RPMI7951 (cell line): Measurements from ENCODE around the gene MYL5. TPM values are rescaled to one million over a fixed set of nuclear protein-coding genes. Genes with fewer than 3 reads are reported as not detected.
A peak's percentile ranks its signal among the peaks of the same experiment; 100 is the strongest.
"Not testable (repeated sequence)": the region's sequence is repeated elsewhere in the genome, so short reads cannot be mapped to it uniquely, and the experiment has no call there.

Experiments
- DNase-seq: peaks from one replicate; pipeline ENCODE4 v3.0.0-alpha.2; 2012; ENCODE audit warnings: low read depth
- total RNA-seq: library from RNA; depleted of rRNA; stranded (reverse); fragments of >200 nt; shearing (Covaris generic); gene quantifications from 2 replicates; pipeline ENCODE4 v1.2.3, GENCODE V29; 2014; rRNA removed

Gene MYL5, protein sequence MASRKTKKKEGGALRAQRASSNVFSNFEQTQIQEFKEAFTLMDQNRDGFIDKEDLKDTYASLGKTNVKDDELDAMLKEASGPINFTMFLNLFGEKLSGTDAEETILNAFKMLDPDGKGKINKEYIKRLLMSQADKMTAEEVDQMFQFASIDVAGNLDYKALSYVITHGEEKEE
- 1.3 and 3.2 TPM in 2 replicates for total RNA-seq

GRCh38 chr4:674172-675035 is at the start of gene MYL5, which contains the start of gene ATP5ME:
TSS of gene MYL5 (plus strand) at chr4:674542. CDS start at chr4:678027, 3,485 bp downstream.
TSS of gene ATP5ME (minus strand) at chr4:674276. CDS start at chr4:674247, 29 bp downstream.
- peak; percentile 89 for DNase-seq

GRCh38 chr4:624705-625590 is 49.4 kb upstream of the MYL5 start, which contains the start of gene PDE6B:
TSS of gene PDE6B (plus strand) at chr4:625573. CDS start at chr4:625627, 54 bp downstream.
- no peak for DNase-seq

DNA sequence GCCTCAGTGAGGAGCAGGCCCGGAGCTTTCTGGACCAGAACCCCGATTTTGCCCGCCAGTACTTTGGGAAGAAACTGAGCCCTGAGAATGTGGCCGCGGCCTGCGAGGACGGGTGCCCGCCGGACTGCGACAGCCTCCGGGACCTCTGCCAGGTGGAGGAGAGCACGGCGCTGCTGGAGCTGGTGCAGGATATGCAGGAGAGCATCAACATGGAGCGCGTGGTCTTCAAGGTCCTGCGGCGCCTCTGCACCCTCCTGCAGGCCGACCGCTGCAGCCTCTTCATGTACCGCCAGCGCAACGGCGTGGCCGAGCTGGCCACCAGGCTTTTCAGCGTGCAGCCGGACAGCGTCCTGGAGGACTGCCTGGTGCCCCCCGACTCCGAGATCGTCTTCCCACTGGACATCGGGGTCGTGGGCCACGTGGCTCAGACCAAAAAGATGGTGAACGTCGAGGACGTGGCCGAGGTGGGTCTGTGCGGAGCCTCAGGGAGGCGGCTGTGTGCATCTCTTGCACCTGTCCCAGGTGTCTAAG is 48.6 kb upstream of the MYL5 start:
- no peak for DNase-seq

- no peak for DNase-seq
These were observed 47.9 kb upstream of the MYL5 start for GRCh38 chr4:626201-627091.

DNA sequence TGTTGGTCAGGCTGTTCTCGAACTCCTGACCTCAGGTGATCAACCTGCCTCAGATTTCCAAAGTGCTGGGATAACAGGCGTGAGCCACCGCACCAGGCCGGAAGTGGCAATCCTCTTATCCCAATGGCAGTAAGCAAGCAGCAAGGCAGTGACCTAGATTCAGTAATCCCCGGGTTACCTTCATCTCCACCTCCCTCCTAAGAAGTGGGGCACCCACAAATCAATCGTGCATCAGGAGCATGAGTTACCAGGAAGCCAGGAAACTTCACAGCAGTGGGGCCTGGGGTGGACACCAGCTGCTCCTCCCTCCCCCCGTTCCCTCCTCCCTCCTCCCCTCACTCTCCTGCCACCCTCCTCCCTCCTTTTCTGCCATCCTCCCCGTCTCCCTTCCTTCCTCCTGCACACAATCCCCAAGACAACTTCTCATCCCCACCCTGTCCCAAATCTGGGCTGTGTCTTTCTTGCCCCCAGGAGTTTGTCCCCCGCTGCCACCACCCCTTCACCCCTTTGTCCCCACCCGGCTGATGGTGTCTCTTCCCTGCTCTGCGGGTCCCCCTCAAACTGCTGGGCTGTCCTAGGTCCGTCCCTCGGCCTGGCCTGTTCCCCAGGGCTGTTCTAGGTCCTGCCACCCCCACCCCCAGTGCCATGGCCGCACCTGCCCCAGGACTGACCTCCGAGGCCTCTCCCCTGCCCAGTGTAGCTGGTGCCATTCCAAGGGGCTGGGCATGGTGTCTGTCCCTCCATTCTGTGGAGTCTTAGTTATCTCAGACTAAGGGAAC is 46.8 kb upstream of the MYL5 start:
- no peak for DNase-seq

- no peak for DNase-seq
These were observed 46.0 kb upstream of the MYL5 start for GRCh38 chr4:628311-628741.

DNA sequence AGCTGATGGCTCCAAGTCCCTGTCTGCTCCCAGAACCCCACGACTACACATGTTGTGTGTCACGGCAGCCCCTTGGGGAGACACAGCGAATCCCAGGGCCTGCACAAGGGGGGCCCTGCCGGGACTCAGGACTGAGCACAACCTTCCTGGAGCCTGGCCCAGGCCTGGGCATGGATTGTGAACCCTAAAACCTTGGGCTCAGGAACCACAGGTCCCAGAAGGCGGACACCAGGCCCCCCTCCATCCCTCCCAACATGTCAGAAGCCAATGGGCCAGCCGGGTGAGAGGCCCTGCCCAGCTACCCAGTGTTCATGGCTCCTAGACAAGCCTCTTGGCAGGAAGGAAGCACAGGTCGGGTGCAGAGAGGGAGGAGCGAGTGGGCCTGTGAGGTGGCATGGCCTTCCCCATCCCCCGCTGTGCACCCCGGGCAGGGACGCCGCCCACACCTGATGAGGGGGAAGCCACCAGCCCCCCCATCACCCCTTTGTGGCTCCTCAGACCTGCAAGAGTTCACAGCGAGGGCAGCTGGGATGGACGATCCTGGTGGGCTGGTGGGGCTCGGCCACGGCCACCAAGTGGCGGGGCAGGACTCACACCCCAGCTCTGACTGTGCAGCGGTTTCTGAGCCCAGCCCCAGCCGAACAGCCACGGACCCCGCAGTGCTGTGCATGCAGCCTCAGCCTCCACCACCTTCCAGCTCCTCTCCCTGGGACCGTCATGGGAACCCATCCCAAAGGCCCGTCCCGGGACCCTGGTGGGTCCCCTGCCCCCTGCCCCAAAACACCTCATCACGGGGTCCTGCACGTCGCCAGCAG is 45.3 kb upstream of the MYL5 start:
- DNase-seq: no peak

GRCh38 chr4:629636-629914 is 44.8 kb upstream of the MYL5 start:
- no peak for DNase-seq

GRCh38 chr4:629915-630641 is 44.3 kb upstream of the MYL5 start:
- no peak for DNase-seq

DNA sequence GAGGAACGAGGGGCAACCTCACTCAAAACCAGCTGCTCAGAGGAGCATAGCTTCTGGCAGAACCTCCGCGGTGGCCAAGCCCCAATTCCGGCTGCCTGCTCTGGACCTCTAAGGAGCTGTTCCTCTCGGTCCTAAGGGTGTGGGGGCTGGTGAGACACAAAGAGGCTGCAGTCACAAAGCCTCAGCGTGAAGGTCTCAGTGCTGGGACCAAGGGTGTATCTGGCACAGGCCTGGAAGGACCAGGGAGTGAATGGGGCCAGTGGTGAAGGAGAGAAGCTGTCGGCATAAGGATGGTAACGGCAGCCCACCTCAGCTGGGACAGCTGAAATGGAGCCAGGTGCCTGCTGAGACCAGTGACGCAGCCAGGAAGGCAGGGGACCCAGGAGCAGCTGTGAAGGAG is 43.7 kb upstream of the MYL5 start:
- no peak for DNase-seq

GRCh38 chr4:632196-632790 is 42.0 kb upstream of the MYL5 start:
- no peak for DNase-seq

DNA sequence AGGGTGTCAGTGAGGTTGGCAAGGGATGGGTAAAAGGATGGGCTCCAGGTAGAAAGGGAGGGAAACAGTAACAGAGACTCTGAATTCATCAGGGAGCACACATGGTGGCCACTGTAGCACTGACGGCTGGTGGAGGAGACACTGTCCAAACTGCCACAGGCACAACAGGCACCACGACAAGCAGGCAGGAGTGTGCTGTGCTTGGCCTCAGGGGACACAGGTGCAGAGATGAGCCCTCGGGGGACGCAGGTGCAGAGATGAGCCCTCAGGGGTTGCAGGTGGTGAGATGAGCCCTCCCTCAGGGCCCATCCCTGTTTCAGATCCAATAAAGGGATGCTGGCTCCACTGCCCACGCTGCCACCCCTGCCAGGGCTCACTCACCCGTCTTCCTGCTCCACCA is 41.4 kb upstream of the MYL5 start:
- no peak for DNase-seq

GRCh38 chr4:633406-633805 is 40.9 kb upstream of the MYL5 start:
- DNase-seq: no peak

DNA sequence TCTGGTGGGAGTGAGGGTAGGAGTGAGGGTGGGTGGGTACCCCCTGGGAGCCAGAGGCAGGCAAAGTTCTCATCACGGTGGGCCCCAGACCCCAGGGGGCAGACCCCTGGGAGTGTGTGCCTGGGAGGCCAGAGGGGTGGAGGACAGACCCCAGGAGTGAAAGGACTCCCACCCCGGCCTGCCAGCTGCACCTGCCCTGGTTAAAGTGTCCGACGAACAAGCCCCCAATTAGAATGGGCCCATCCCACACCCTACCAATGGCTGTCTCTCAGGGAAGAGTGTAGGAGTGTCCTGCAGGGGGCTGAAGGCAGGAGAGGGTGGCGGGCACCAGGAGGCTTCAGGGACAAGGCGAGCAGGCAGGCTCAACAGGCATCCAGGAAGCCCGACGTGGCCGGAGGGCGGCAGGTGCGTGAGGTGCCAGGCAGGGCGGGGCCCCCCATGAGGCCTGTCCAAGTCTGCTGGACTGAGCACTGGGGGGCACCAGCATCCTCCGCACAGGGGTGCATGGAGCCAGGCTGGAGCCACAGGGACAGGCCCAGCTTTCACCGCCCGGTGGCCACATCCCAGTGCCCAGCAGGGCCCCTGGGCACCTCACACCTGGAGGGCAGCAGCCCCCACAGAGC is 40.3 kb upstream of the MYL5 start:
- no peak for DNase-seq

- DNase-seq: no peak
These were observed 39.8 kb upstream of the MYL5 start for GRCh38 chr4:634599-634985.

DNA sequence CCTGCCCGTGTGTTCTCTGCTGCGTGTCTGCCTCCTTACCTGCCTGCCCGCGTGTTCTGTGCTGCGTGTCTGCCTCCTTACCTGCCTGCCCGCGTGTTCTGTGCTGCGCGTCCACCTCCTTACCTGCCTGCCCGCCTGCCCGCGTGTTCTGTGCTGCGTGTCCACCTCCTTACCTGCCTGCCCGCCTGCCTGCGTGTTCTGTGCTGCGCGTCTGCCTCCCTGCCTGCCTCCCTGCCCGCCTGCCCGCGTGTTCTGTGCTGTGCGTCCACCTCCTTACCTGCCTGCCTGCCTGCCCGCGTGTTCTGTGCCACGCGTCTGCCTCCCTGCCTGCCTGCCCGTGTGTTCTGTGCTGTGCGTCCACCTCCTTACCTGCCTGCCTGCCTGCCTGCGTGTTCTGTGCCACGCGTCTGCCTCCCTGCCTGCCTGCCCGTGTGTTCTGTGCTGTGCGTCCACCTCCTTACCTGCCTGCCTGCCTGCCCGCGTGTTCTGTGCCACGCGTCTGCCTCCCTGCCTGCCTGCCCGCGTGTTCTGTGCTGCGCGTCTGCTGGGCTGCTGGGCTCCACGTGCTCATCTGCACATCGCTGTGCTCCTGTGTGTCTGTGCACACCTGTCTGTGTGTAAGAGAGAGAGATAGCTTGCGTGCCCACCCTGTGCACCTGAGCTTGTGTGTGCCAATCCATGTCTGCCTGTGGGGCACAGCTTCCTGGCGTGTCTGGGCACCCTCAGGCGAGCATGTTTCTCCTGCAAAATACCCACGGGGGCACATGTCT is 39.1 kb upstream of the MYL5 start:
- DNase-seq: not testable (repeated sequence)
